T-helper 9 cell (primary cell): ENCODE measurements around the gene S1PR4.
A peak's percentile ranks its signal among the peaks of the same experiment; 100 is the strongest.

Experiments used
- DNase-seq: peaks from one replicate; pipeline ENCODE4 v3.0.0-alpha.2; 2020

S1PR4 gene

GRCh38 chr19:3224346-3225168, 46.0 kb downstream of the S1PR4 start, which contains the start of gene CELF5:
Gene CELF5 (plus strand): TSS chr19:3224661. CDS start chr19:3224740, 79 bp downstream.
- DNase-seq: peak; percentile 60

- DNase-seq: no peak
Observed at GRCh38 chr19:3225169-3225485, 46.6 kb downstream of the S1PR4 start.

GRCh38 chr19:3225677-3226093, 47.1 kb downstream of the S1PR4 start:
- DNase-seq: no peak

- DNase-seq: no peak
Observed at GRCh38 chr19:3227054-3227626, 48.6 kb downstream of the S1PR4 start.

- DNase-seq: no peak
Observed at GRCh38 chr19:3229346-3229743, 50.8 kb downstream of the S1PR4 start.
